T1000 (cell line): Measurements from ENCODE around the gene ACTL6B.

Experiments
- DNase-seq: peaks from one replicate; lab custom pipeline; 2025; ENCODE audit warnings: mixed read lengths; lab: John Stamatoyannopoulos, UW

The ACTL6B gene

DNA sequence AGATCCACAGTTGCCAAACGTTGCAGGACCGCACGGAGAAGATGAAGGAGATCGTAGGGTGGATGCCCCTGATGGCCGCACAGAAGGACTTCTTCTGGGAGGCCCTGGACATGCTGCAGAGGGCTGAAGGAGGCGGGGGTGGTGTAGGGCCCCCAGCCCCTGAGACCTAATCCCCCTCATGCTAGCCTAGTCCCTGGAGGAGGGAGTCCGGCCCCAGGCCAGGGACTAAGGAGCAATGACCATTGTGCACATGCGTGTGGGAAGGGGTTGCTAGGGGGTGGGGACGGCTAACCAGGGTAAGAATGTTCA is 55.6 kb downstream of the ACTL6B start:
- no peak for DNase-seq

DNA sequence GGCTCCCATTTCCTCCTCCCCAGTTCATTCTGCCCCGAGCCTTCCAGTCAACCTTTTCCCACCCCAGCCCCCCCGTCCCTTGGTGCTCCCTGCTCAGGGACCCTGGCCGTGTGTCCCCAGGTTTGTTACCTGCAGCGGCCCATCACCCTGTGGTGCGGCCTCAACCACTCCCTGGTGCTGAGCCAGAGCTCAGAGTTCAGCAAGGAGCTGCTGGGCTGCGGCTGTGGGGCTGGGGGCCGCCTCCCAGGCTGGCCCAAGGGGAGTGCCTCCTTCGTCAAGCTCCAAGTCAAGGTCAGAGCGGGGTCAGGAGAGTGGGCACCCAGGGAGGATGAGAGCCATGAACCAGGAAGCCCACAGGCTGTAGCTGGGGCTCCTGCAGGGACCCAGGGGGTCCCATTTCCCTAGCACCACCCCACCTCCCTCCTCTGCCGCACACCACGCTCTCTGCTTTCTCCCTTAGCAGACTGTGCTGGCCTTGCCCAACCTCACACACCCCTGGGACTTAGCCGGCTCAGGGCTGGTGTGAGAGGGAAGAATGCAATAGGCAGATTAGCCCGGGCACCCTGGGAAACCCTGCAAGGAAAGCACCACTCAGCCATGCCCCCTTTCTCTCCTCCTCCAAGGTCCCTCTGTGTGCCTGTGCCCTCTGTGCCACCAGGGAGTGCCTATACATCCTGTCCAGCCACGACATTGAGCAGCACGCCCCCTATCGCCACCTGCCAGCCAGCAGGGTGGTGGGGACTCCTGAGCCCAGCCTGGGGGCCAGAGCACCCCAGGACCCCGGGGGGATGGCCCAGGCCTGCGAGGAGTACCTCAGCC is 56.1 kb downstream of the ACTL6B start:
- DNase-seq, result no peak

DNA sequence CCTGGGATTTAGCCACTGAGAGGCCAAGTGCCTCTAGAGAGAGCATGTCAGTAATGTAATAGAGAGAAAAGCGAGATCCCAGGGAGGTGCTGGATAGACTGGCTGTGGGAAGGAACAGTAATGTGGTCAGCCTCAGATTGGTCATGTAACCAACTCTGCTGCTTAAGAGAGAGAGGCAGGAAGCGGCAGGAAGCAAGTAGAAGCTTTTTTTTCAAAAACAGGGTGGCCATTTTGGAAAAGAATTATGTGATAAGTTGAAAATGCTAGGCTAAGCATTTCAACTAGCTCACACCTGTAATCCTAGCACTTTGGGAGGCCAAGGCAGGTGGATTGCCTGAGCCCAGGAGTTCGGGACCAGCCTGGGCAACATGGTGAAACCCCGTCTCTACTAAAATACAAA is 57.8 kb downstream of the ACTL6B start:
- no peak for DNase-seq

DNA sequence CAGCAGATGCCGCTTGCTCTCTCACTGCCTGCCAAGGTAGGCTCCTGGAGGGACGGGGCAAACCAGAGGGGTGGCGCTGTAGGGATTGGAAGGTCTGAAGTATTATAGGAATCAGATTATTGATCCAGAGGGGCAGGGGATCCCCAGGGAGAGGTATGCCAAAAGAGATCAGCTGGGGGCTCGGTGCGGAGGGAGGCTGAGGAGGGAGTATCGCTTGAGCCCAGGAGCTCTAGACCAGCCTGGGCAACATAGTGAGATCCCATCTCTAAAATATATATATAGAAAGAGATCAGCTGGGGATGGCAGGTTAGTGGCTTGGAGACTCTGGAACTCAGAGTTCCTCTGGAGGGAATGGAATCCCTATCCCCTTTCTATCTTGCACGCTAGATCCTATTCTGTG is 61.1 kb downstream of the ACTL6B start:
- DNase-seq, result no peak
